Stomach (tissue), 4 donors: Measurements from ENCODE around the gene DOCK4.
"Not testable (repeated sequence)": the region's sequence is repeated elsewhere in the genome, so short reads cannot be mapped to it uniquely, and the experiment has no call there.

ENCODE experiments used
- CTCF ChIP-seq, 7 experiments: fragments of 450-650 bp in 4 of 7; fragments of 200-600 bp in 3 of 7; sonication (generic) in 3 of 7; IDR thresholded peaks; one replicate each; pipeline ENCODE4 v1.5.1; 2016 to 2019; ENCODE audit warnings: antibody characterized with exemption in 7 of 7, control low read depth in 2 of 7, mild to moderate bottlenecking in 1 of 7
- POLR2A ChIP-seq, 4 donors: fragments of 450-650 bp; IDR thresholded peaks; one replicate each; pipeline ENCODE4 v1.6.1; 2016; ENCODE audit warnings: antibody characterized with exemption in 4 of 4, control low read depth in 2 of 4, mild to moderate bottlenecking in 1 of 4, moderate library complexity in 1 of 4

GRCh38 chr7:112249967-112250366 is 43.8 kb upstream of the DOCK4 start:
- not testable (repeated sequence) for TF ChIP-seq POLR2A, CTCF (IDR thresholded peaks at IDR 0.05)
